Effector memory CD4-positive, alpha-beta T cell (primary cell): Measurements from ENCODE around the gene FBLN5.

Source experiments
- DNase-seq, 3 donors: peaks; one replicate each; pipeline ENCODE4 v3.0.0-alpha.2; 2020
- H3K27ac ChIP-seq: 2 replicates; pipeline ENCODE4 v1.7.0; 2013; ENCODE audit warnings: mild to moderate bottlenecking, low read length, moderate library complexity; ENCODE audit not compliant: insufficient read depth, poor library complexity, severe bottlenecking
- H3K27me3 ChIP-seq: replicated peaks from 2 replicates; pipeline ENCODE4 v1.7.0; 2013; ENCODE audit warnings: mild to moderate bottlenecking, low read length; ENCODE audit not compliant: insufficient read depth, control insufficient read depth, poor library complexity, severe bottlenecking
- H3K36me3 ChIP-seq: 2 replicates; pipeline ENCODE4 v1.7.0; 2013; ENCODE audit warnings: mild to moderate bottlenecking, low read length, moderate library complexity; ENCODE audit not compliant: control insufficient read depth, insufficient read depth
- H3K4me1 ChIP-seq: 2 replicates; pipeline ENCODE4 v1.7.0; 2013; ENCODE audit warnings: low read length, mild to moderate bottlenecking; ENCODE audit not compliant: control insufficient read depth, insufficient read depth, poor library complexity, severe bottlenecking
- H3K4me3 ChIP-seq: 2 replicates; pipeline ENCODE4 v1.7.0; 2013; ENCODE audit warnings: low read length, low read depth, mild to moderate bottlenecking; ENCODE audit not compliant: insufficient read depth, poor library complexity, severe bottlenecking
- H3K9me3 ChIP-seq: 2 replicates; pipeline ENCODE4 v1.7.0; 2013; ENCODE audit warnings: mild to moderate bottlenecking, low read length, moderate library complexity; ENCODE audit not compliant: control insufficient read depth

Gene FBLN5

DNA sequence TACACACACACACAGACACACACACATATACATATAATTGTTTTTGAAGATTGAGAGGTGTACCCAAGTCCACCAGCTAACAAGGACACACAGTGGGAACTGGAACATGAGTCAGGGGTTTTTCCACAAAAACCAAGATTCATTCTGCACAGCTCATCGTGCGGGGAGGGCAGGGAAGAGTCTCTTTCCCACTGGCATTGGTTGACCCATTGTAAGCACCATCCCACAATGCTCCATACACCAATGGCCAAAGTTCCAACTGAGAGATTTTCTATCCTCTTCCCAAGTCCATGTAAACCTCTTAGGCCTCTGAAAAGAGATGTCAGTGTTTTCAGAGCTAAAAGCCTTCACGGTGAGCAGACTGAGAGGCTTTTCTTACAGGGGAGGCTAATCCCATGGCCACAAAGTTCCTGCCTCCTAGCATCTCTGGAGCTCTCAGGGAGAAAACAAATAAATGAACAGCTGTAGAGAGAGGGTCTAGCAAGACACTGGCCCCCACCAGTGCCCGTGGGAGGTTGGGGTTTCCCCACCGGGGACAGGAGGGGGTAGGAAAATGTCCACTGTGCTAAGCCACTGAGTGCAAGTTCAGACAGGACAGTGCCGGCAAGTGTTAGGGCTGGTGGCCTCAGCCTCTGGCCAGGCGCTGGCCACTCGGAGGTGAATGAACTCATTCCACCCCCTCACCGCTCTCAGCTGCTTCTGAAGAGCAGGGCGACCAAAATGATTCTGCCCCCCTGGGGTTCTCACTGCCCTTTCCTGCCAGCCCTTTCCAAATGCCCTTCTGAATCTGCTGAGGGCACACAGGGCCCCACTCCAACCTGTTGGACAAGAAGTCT is 58.6 kb downstream of the FBLN5 start:
- Histone ChIP-seq H3K36me3 (no peaks in the 10 kb centered on the region), H3K27me3 (no peaks in the 10 kb centered on the region), H3K4me1 (peaks cover 20% of the 10 kb centered on the region), H3K9me3 (no peaks in the 10 kb centered on the region), H3K27ac (no peak overlapping the region), H3K4me3 (no peak overlapping the region)
- DNase-seq = no peak

DNA sequence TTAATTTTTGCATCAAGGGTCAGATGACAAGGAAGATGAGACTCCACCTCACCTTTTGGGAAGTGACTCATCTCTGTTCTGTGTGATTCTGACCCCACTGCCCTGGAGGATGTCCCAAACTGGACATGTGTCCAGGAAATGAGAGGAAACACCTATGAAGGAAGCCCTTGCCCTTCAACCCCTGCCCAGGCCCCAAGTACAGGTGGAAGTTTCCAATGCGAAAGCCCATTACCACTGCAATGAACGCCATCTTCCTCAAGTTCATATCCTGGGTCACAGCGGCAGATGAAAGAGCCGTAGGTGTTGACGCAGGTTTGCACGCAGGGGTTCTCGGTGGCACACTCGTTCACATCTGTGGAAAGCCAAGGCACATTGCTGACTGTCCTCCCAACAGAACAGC is 60.5 kb downstream of the FBLN5 start:
- Histone ChIP-seq H3K27ac (no peak overlapping the region), H3K4me3 (no peak overlapping the region), H3K27me3 (no peaks in the 10 kb centered on the region), H3K9me3 (no peaks in the 10 kb centered on the region), H3K36me3 (no peaks in the 10 kb centered on the region), H3K4me1 (peaks cover 20% of the 10 kb centered on the region)
- no peak for DNase-seq

DNA sequence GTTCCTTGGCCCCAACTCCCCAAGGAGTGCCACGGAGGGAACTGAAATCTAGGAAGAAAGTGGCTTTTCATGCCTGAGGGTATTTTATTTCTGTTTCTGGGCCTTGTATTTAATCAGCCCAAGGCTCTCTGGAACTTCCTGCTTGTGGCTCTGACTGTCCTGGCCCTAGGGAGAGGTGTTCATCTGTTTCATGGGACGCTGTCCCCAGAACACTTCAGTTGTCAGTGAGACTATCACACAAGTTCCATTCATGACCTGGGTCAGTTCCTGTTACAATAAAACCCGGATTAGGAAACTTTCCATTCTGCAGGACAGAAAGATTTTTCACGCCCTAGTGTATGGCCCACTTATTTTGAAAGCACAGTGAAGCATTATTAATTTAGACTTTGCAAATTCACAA is 61.7 kb downstream of the FBLN5 start:
- no peaks in the 10 kb centered on the region for H3K27me3 ChIP-seq
- no peak overlapping the region for H3K27ac ChIP-seq
- DNase-seq = no peak
- H3K36me3 ChIP-seq = no peaks in the 10 kb centered on the region
- H3K4me1 ChIP-seq = peaks cover 18% of the 10 kb centered on the region
- no peak overlapping the region for H3K4me3 ChIP-seq
- no peaks in the 10 kb centered on the region for H3K9me3 ChIP-seq

DNA sequence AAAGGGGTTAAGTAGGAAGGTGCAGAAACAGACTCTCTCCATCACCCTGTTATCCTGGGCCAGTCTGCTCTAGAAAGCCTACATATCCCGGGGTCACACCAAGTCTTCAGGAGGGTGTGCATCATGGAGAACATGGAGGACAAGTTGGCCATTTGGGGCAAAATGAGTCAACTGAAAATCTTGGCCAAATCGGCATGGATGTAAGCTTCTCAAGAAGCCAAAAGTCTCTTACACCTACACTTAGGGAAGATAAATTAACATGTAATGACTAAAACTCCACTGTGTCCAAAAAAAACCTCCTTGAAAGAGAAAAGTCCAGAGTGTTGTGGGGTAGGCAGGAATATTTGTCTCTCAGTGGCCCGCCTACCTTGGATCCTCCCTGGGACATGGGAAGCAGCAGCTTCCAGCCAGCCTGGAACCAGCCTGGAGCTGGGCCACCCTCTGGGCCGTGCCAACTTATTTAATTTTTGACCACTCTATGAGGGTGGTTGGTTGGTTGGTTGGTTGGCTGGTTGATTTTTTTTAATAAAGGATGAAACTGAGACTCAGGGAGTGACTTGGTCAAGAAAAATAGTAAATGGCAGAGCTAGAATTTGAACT is 62.3 kb downstream of the FBLN5 start:
- Histone ChIP-seq H3K36me3 (no peaks in the 10 kb centered on the region), H3K27me3 (no peaks in the 10 kb centered on the region), H3K4me3 (no peak overlapping the region), H3K9me3 (no peaks in the 10 kb centered on the region), H3K4me1 (peaks cover 17% of the 10 kb centered on the region), H3K27ac (no peak overlapping the region)
- DNase-seq = no peak

DNA sequence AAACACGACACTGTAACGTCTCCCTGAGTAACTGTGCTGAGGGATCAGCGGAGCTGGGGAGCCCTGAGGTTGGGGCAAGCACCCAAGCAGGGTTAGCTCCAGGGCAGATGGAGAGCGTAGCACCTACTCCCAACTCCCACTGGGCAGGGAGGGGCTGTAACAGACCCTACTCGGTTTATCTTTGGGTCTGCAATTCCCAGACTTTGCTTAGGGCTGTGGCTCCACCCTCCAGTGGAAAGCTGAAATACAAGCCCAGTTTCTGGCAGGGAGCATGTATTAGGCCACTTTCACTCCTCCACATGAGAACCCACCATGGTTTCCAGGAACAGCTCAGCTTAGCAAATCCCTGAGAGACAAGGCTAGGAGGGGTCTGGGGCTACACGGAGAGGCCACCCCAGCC is 62.8 kb downstream of the FBLN5 start:
- H3K27me3 ChIP-seq = no peaks in the 10 kb centered on the region
- no peaks in the 10 kb centered on the region for H3K36me3 ChIP-seq
- H3K4me3 ChIP-seq = no peak overlapping the region
- DNase-seq = no peak
- peaks cover 15% of the 10 kb centered on the region for H3K4me1 ChIP-seq
- no peaks in the 10 kb centered on the region for H3K9me3 ChIP-seq
- no peak overlapping the region for H3K27ac ChIP-seq

DNA sequence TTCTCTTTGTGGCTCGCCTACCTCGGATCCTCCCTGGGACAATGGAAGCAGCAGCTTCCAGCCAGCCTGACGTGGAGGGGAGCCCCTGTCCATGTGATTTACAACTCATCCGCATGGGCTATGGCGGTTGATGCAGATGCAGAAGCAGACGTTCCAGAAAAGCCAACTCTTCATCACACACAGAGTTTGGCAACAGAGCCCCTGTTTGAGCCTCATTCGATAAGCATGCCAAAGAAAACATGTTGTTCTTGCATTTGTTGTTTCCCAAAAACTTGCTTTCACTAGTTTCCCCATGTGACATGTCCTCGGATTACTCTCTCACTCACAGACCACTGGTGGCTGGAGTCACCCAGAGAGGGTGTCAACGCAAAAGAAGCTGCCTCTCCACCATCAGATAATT is 63.7 kb downstream of the FBLN5 start:
- H3K36me3 ChIP-seq = no peaks in the 10 kb centered on the region
- no peak overlapping the region for H3K4me3 ChIP-seq
- H3K9me3 ChIP-seq = no peaks in the 10 kb centered on the region
- no peak overlapping the region for H3K27ac ChIP-seq
- H3K4me1 ChIP-seq = peaks cover 15% of the 10 kb centered on the region
- no peak for DNase-seq
- no peaks in the 10 kb centered on the region for H3K27me3 ChIP-seq

DNA sequence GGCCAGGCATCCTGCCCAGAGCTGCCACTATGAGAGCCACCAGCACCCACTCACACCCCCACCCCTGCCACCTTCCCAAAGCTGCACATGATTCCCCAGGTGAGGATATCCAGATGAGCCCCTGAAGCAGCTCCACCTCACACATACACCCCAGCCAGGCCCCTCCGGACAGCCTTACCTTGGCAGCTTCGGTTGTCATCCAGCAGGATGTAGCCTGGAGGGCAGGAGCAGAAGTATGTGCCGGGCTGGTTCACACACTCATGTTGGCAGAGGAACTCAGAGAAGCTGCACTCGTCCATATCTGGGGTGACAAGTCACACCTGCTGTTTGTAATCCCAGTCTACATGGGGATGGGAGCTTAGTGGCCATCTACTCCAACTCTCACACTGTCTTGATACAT is 64.7 kb downstream of the FBLN5 start:
- Histone ChIP-seq H3K27me3 (no peaks in the 10 kb centered on the region), H3K4me1 (peaks cover 15% of the 10 kb centered on the region), H3K4me3 (no peak overlapping the region), H3K9me3 (no peaks in the 10 kb centered on the region), H3K27ac (no peak overlapping the region), H3K36me3 (no peaks in the 10 kb centered on the region)
- no peak for DNase-seq

DNA sequence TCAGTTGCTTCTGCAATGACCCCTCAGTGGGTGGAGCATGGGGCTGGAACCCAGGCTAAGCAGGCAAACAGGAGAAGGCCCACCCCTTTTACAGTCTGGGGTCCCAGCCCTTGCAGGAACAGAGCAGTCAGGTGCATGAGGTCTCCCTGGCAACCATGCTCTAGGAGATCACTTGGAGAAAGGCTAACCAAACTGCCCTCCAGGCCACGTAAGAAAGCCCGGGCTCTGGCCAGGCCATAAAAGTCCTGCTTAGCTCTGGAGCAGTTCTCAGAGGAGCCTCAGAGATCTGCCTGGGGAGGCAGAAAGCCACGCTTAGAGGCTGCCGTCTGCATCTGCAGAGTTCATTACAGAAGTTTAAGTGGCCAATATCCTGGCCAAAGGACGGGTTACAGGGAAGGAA is 65.1 kb downstream of the FBLN5 start:
- Histone ChIP-seq H3K4me1 (peaks cover 15% of the 10 kb centered on the region), H3K27ac (no peak overlapping the region), H3K27me3 (no peaks in the 10 kb centered on the region), H3K4me3 (no peak overlapping the region), H3K9me3 (no peaks in the 10 kb centered on the region), H3K36me3 (no peaks in the 10 kb centered on the region)
- DNase-seq = no peak

DNA sequence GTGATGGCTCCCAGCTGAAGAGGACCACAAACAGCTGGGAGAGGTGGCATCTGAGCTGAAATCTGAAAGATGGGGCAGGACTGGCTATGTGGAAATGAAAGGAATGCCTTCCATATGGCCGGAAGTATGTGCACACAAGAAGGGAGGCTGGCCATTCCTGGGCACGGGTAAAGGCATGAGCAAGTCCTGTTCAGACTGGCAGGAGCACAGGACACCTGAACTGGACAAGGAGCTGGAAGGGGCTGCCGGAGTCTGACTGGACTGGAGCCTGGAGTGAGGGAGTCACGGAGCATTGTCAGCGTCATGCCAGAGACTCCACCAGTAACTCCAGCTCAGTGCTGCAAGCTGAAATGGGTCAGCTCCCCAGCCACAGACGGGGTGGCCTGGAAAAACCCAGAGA is 68.3 kb downstream of the FBLN5 start:
- H3K9me3 ChIP-seq = no peaks in the 10 kb centered on the region
- H3K27ac ChIP-seq = no peak overlapping the region
- no peaks in the 10 kb centered on the region for H3K36me3 ChIP-seq
- H3K4me3 ChIP-seq = no peak overlapping the region
- H3K4me1 ChIP-seq = peaks cover 30% of the 10 kb centered on the region
- no peaks in the 10 kb centered on the region for H3K27me3 ChIP-seq
- no peak for DNase-seq

DNA sequence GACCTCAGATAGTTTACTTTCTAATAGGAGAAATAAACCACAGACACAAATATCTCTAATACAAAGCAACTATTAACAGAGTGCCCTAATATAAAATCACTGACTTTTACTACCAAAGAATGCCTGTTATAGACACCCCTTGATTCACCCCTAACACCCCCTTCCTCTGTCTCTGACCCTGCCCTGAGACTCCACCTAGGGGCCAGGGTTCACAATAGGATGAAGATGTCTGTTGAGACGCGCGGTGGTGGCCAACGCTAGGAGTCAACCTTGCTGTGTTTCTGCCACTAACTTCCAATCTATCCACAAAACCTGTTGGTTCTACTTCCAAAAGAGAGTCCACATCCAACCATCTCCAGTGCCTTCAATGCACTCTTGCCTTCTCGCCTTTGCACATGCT is 69.2 kb downstream of the FBLN5 start:
- Histone ChIP-seq H3K36me3 (no peaks in the 10 kb centered on the region), H3K27ac (no peak overlapping the region), H3K4me1 (peaks cover 37% of the 10 kb centered on the region), H3K27me3 (no peaks in the 10 kb centered on the region), H3K4me3 (no peak overlapping the region), H3K9me3 (no peaks in the 10 kb centered on the region)
- no peak for DNase-seq
